SK-N-SH treated with all-trans-retinoic acid at 6 μM for 48 hours (cell line): Measurements from ENCODE around the gene SDK1.

ENCODE experiments used
- ATAC-seq: fragments of 200-7000 bp; cut with Tn5 transposase; 3 replicates; pipeline ENCODE4 v1.9.1; 2020; ENCODE audit warnings: mild to moderate bottlenecking, moderate library complexity
- ARNTL ChIP-seq: fragments of 450-650 bp; formaldehyde crosslinking; IDR thresholded peaks from 2 replicates; pipeline ENCODE4 v1.5.0; 2020; ENCODE audit warnings: low read depth, mild to moderate bottlenecking, moderate library complexity, borderline replicate concordance
- BACH2 ChIP-seq: fragments of 250-450 bp; sonication (Bioruptor Pico); IDR thresholded peaks from 2 replicates; pipeline ENCODE4 v1.9.0; 2021; ENCODE audit warnings: mild to moderate bottlenecking, borderline replicate concordance
- CSDC2 ChIP-seq: fragments of 250-450 bp; sonication (Bioruptor Pico); IDR thresholded peaks from 2 replicates; pipeline ENCODE4 v1.5.0; 2020; ENCODE audit warnings: mild to moderate bottlenecking, moderate library complexity
- ESRRG ChIP-seq: fragments of 250-450 bp; sonication (Bioruptor Pico); IDR thresholded peaks from 2 replicates; pipeline ENCODE4 v1.6.1; 2021; ENCODE audit warnings: mild to moderate bottlenecking
- GLIS3 ChIP-seq: fragments of 250-450 bp; sonication (Bioruptor Pico); IDR thresholded peaks from 2 replicates; pipeline ENCODE4 v1.5.0; 2020; ENCODE audit warnings: mild to moderate bottlenecking, moderate library complexity
- ISL1 ChIP-seq: fragments of 250-450 bp; sonication (Bioruptor Pico); IDR thresholded peaks from 2 replicates; pipeline ENCODE4 v2.1.2; 2022; ENCODE audit warnings: mild to moderate bottlenecking, moderate library complexity
- OSR1 ChIP-seq: fragments of 250-450 bp; sonication (Bioruptor Pico); IDR thresholded peaks from 2 replicates; pipeline ENCODE4 v1.8.0; 2022; ENCODE audit warnings: moderate library complexity, mild to moderate bottlenecking, inconsistent platforms
- PPARA ChIP-seq: fragments of 250-450 bp; sonication (Bioruptor Pico); IDR thresholded peaks from 2 replicates; pipeline ENCODE4 v1.5.0; 2020; ENCODE audit warnings: mild to moderate bottlenecking, borderline replicate concordance
- RARB ChIP-seq: fragments of 250-450 bp; sonication (Bioruptor Pico); IDR thresholded peaks from 2 replicates; pipeline ENCODE4 v1.8.0; 2021; ENCODE audit warnings: mild to moderate bottlenecking, moderate library complexity
- TCF4 ChIP-seq: fragments of 250-450 bp; sonication (Bioruptor Pico); IDR thresholded peaks from 2 replicates; pipeline ENCODE4 v1.8.0; 2021; ENCODE audit warnings: mild to moderate bottlenecking, moderate library complexity, borderline replicate concordance
- TOX ChIP-seq: fragments of 250-450 bp; sonication (Bioruptor Pico); IDR thresholded peaks from 2 replicates; pipeline ENCODE4 v1.8.0; 2021; ENCODE audit warnings: mild to moderate bottlenecking, moderate library complexity, borderline replicate concordance
- ZC3H10 ChIP-seq: fragments of 250-450 bp; sonication (Bioruptor Pico); IDR thresholded peaks from 2 replicates; pipeline ENCODE4 v1.5.1; 2021; ENCODE audit warnings: mild to moderate bottlenecking, moderate library complexity
- ZFP3 ChIP-seq: fragments of 250-450 bp; sonication (Bioruptor Pico); IDR thresholded peaks from 2 replicates; pipeline ENCODE4 v1.5.0; 2020; ENCODE audit warnings: mild to moderate bottlenecking, moderate library complexity
- ZNF565 ChIP-seq: fragments of 450-650 bp; formaldehyde crosslinking; conservative IDR thresholded peaks from 2 replicates; pipeline ENCODE4 v1.5.0; 2020; ENCODE audit warnings: low read depth, mild to moderate bottlenecking, moderate library complexity
- ZNF70 ChIP-seq: fragments of 450-650 bp; formaldehyde crosslinking; IDR thresholded peaks from 2 replicates; pipeline ENCODE4 v1.5.0; 2020; ENCODE audit warnings: mild to moderate bottlenecking, moderate library complexity
- ZNF8 ChIP-seq: fragments of 450-650 bp; formaldehyde crosslinking; IDR thresholded peaks from 2 replicates; pipeline ENCODE4 v1.5.0; 2020; ENCODE audit warnings: mild to moderate bottlenecking, moderate library complexity
- TF ChIP-seq, protein P1 (sequence below): fragments of 250-450 bp; sonication (Bioruptor Pico); IDR thresholded peaks from 2 replicates; pipeline ENCODE4 v1.5.0; 2020; ENCODE audit warnings: mild to moderate bottlenecking, moderate library complexity
- TF ChIP-seq, protein P2 (sequence below): fragments of 250-450 bp; sonication (Bioruptor Pico); IDR thresholded peaks from 2 replicates; pipeline ENCODE4 v1.5.1; 2021; ENCODE audit warnings: mild to moderate bottlenecking, moderate library complexity
- TF ChIP-seq, protein P3 (sequence below): fragments of 250-450 bp; sonication (Bioruptor Pico); IDR thresholded peaks from 2 replicates; pipeline ENCODE4 v1.5.1; 2020; ENCODE audit warnings: low read depth, mild to moderate bottlenecking, moderate library complexity
- TF ChIP-seq, protein P4 (sequence below): fragments of 250-450 bp; sonication (Bioruptor Pico); IDR thresholded peaks from 2 replicates; pipeline ENCODE4 v1.8.0; 2020; ENCODE audit warnings: mild to moderate bottlenecking, moderate library complexity, borderline replicate concordance

The SDK1 gene

DNA sequence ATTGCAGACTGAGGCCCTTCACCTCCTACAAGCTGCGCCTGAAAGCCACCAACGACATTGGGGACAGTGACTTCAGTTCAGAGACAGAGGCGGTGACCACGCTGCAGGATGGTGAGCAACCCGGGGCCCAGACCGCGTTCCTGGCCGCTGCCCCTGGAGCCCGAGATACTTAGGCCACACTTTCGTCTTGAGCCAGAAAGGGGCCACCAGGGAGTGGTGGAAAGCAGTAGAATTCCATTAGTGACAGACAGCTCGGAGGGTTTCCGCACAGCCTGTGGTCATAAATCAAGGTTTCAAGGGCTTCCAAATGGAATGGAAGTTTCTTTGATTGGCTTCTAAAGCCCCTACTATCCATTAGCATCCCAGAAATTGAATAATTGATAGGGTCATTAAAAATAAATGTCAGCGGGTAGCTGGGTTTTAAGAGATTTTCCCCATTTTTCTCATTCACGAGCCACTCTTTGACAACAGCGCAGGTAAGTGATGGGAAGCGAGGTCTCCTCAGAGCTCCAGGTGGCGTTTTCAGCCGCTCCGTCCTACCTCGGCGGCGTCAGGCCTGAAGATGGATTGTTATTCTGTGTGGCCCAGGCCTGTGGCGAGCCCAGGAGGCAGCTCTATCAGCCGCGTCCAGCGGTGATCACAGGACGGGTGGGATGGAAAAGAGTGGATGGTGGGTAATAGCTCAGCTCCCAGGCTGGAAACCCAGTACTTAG, 857.5 kb downstream of the SDK1 start (continued):
- TF ChIP-seq, protein P1, sequence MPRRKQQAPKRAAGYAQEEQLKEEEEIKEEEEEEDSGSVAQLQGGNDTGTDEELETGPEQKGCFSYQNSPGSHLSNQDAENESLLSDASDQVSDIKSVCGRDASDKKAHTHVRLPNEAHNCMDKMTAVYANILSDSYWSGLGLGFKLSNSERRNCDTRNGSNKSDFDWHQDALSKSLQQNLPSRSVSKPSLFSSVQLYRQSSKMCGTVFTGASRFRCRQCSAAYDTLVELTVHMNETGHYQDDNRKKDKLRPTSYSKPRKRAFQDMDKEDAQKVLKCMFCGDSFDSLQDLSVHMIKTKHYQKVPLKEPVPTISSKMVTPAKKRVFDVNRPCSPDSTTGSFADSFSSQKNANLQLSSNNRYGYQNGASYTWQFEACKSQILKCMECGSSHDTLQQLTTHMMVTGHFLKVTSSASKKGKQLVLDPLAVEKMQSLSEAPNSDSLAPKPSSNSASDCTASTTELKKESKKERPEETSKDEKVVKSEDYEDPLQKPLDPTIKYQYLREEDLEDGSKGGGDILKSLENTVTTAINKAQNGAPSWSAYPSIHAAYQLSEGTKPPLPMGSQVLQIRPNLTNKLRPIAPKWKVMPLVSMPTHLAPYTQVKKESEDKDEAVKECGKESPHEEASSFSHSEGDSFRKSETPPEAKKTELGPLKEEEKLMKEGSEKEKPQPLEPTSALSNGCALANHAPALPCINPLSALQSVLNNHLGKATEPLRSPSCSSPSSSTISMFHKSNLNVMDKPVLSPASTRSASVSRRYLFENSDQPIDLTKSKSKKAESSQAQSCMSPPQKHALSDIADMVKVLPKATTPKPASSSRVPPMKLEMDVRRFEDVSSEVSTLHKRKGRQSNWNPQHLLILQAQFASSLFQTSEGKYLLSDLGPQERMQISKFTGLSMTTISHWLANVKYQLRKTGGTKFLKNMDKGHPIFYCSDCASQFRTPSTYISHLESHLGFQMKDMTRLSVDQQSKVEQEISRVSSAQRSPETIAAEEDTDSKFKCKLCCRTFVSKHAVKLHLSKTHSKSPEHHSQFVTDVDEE (CRISPR knock-in tag) = no peak
- TF ChIP-seq OSR1 (CRISPR knock-in tag) (no peak), RARB (CRISPR knock-in tag) (no peak)

DNA sequence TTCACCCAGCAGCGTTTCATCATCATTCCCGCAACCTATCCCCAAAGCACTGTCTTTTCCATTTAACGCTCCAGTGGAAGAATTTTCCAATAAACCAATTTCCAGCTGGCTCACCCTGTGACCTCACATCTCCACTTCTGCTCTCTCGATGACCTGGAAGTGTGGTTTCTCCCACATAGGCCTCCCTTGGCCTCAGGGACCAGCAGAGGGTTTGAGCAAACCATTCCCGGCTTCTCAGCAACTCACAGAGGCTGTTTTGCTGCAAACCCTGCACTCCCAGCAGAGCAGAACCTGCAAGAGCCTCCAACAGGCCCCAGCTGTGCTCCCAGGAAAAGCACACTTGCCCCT, 858.1 kb downstream of the SDK1 start:
- no peak for ATAC-seq
- TF ChIP-seq RARB (CRISPR knock-in tag) (no peak), GLIS3 (CRISPR knock-in tag) (no peak), PPARA (CRISPR knock-in tag) (no peak), ZFP3 (CRISPR knock-in tag) (no peak), ZNF70 (no peak), BACH2 (CRISPR knock-in tag) (no peak), CSDC2 (CRISPR knock-in tag) (no peak), ZC3H10 (CRISPR knock-in tag) (no peak), ZNF8 (CRISPR knock-in tag) (no peak), ARNTL (CRISPR knock-in tag) (no peak), ESRRG (no peak), ZNF565 (CRISPR knock-in tag) (no peak)
- TF ChIP-seq, protein P2, sequence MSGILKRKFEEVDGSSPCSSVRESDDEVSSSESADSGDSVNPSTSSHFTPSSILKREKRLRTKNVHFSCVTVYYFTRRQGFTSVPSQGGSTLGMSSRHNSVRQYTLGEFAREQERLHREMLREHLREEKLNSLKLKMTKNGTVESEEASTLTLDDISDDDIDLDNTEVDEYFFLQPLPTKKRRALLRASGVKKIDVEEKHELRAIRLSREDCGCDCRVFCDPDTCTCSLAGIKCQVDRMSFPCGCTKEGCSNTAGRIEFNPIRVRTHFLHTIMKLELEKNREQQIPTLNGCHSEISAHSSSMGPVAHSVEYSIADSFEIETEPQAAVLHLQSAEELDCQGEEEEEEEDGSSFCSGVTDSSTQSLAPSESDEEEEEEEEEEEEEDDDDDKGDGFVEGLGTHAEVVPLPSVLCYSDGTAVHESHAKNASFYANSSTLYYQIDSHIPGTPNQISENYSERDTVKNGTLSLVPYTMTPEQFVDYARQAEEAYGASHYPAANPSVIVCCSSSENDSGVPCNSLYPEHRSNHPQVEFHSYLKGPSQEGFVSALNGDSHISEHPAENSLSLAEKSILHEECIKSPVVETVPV = no peak
- TF ChIP-seq, protein P1 (CRISPR knock-in tag) = no peak
- TF ChIP-seq, protein P3, sequence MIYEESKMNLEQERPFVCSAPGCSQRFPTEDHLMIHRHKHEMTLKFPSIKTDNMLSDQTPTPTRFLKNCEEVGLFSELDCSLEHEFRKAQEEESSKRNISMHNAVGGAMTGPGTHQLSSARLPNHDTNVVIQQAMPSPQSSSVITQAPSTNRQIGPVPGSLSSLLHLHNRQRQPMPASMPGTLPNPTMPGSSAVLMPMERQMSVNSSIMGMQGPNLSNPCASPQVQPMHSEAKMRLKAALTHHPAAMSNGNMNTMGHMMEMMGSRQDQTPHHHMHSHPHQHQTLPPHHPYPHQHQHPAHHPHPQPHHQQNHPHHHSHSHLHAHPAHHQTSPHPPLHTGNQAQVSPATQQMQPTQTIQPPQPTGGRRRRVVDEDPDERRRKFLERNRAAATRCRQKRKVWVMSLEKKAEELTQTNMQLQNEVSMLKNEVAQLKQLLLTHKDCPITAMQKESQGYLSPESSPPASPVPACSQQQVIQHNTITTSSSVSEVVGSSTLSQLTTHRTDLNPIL (CRISPR knock-in tag) = no peak
- TF ChIP-seq, protein P4, sequence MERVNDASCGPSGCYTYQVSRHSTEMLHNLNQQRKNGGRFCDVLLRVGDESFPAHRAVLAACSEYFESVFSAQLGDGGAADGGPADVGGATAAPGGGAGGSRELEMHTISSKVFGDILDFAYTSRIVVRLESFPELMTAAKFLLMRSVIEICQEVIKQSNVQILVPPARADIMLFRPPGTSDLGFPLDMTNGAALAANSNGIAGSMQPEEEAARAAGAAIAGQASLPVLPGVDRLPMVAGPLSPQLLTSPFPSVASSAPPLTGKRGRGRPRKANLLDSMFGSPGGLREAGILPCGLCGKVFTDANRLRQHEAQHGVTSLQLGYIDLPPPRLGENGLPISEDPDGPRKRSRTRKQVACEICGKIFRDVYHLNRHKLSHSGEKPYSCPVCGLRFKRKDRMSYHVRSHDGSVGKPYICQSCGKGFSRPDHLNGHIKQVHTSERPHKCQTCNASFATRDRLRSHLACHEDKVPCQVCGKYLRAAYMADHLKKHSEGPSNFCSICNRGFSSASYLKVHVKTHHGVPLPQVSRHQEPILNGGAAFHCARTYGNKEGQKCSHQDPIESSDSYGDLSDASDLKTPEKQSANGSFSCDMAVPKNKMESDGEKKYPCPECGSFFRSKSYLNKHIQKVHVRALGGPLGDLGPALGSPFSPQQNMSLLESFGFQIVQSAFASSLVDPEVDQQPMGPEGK (CRISPR knock-in tag) = no peak

DNA sequence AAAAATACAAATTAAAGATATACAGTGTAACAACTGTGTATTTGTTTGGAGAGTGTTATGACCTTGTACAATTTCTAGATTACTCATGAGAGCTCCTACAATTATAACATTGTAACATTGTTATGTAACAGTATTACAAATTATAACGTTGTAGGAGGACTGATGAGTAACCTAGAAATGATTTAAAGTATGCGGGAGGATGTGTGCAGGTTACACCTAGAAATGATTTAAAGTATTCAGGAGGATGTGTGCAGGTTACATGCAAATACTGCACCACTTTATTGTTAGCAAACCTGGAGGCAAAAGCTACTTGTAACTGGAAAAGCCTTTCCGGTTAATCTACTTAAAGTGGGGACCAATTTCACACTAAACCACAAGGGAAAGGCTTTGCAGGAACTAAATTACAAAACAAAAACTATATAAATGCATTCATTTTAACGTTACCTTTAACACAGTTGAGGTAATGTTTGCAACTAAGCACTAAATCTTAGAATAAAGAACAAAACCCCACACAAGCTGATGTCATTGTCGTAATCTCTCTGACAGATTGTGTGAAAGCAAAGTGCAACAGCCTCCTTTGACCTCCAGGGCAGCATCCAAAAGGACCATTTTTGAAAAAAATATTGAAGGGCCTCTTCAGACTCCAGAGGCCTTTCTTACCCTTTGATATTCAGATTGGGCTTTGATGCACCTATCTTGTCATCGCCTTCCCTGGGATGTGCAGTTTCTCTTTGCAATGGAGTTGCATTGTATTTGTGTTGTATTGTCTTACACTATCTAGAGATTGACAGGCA, 858.9 kb downstream of the SDK1 start:
- ATAC-seq = no peak
- no peak for TF ChIP-seq ISL1 (CRISPR knock-in tag)
- TF ChIP-seq TCF4 (CRISPR knock-in tag) = no peak
- no peak for TF ChIP-seq TOX (CRISPR knock-in tag)
- TF ChIP-seq OSR1 (CRISPR knock-in tag) = no peak
- no peak for TF ChIP-seq ESRRG
- TF ChIP-seq ARNTL (CRISPR knock-in tag) = no peak
- TF ChIP-seq, protein P1 (CRISPR knock-in tag) = no peak
